Ishikawa (cell line): ENCODE results near the gene RGS7.

Source experiments
- CEBPB ChIP-seq: IDR thresholded peaks from 2 replicates; pipeline ENCODE4 v1.6.1; 2012
- CREB1 ChIP-seq: IDR thresholded peaks from 2 replicates; pipeline ENCODE4 v1.6.1; 2012; ENCODE audit warnings: low read depth
- EGR1 ChIP-seq: IDR thresholded peaks from 2 replicates; pipeline ENCODE4 v1.6.1; 2012
- EP300 ChIP-seq: IDR thresholded peaks from 2 replicates; pipeline ENCODE4 v1.6.1; 2012; ENCODE audit warnings: borderline replicate concordance
- FOXM1 ChIP-seq: IDR thresholded peaks from 2 replicates; pipeline ENCODE4 v1.6.1; 2012; ENCODE audit warnings: low read depth, borderline replicate concordance
- NFIC ChIP-seq: IDR thresholded peaks from 2 replicates; pipeline ENCODE4 v1.6.1; 2012
- RAD21 ChIP-seq: IDR thresholded peaks from 2 replicates; pipeline ENCODE4 v1.6.1; 2012; ENCODE audit warnings: low read depth
- TAF1 ChIP-seq: IDR thresholded peaks from 2 replicates; pipeline ENCODE4 v1.6.1; 2012; ENCODE audit warnings: low read depth, mild to moderate bottlenecking
- TCF12 ChIP-seq: IDR thresholded peaks from 2 replicates; pipeline ENCODE4 v1.6.1; 2012; ENCODE audit warnings: low read depth
- TEAD4 ChIP-seq: IDR thresholded peaks from 2 replicates; pipeline ENCODE4 v1.6.1; 2012
- YY1 ChIP-seq: IDR thresholded peaks from 2 replicates; pipeline ENCODE4 v1.6.1; 2012; ENCODE audit warnings: low read depth
- ZBTB7A ChIP-seq: IDR thresholded peaks from 2 replicates; pipeline ENCODE4 v1.6.1; 2012; ENCODE audit warnings: low read depth
- TF ChIP-seq, protein P1 (sequence below): IDR thresholded peaks from 2 replicates; pipeline ENCODE4 v1.6.1; 2012
- TF ChIP-seq, protein P2 (sequence below): IDR thresholded peaks from 2 replicates; pipeline ENCODE4 v1.6.1; 2012; ENCODE audit warnings: low read depth, mild to moderate bottlenecking
- TF ChIP-seq, protein P3 (sequence below): IDR thresholded peaks from 2 replicates; pipeline ENCODE4 v1.6.1; 2012

The RGS7 gene

DNA sequence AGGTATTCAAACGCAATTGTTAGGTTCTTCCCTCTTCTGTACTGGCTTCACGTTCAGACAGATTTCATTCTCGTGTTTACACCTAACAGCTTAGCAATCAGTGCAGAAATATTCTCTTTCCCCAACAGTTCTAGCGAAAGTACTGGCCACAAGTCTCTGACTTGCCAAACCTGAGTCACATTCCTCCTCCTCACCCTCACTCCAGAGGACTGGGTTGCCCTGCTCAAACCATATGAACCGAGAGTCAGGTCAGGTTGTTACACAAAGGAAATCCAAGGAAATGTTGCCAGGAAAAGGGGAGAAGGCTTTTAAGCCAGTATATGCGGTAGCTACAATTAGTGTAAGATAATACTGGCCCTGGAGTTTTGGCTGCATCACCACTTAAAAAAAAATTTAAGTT is 282.5 kb downstream of the RGS7 start:
- TF ChIP-seq ZBTB7A, result no peak
- TF ChIP-seq TEAD4, result no peak
- no peak for TF ChIP-seq FOXM1
- no peak for TF ChIP-seq EP300
- TF ChIP-seq, protein P1, sequence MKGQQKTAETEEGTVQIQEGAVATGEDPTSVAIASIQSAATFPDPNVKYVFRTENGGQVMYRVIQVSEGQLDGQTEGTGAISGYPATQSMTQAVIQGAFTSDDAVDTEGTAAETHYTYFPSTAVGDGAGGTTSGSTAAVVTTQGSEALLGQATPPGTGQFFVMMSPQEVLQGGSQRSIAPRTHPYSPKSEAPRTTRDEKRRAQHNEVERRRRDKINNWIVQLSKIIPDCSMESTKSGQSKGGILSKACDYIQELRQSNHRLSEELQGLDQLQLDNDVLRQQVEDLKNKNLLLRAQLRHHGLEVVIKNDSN, result no peak
- no peak for TF ChIP-seq EGR1
- TF ChIP-seq TCF12, result no peak
- TF ChIP-seq CREB1, result no peak
- TF ChIP-seq CEBPB, result no peak
- TF ChIP-seq NFIC, result no peak
- TF ChIP-seq, protein P2, sequence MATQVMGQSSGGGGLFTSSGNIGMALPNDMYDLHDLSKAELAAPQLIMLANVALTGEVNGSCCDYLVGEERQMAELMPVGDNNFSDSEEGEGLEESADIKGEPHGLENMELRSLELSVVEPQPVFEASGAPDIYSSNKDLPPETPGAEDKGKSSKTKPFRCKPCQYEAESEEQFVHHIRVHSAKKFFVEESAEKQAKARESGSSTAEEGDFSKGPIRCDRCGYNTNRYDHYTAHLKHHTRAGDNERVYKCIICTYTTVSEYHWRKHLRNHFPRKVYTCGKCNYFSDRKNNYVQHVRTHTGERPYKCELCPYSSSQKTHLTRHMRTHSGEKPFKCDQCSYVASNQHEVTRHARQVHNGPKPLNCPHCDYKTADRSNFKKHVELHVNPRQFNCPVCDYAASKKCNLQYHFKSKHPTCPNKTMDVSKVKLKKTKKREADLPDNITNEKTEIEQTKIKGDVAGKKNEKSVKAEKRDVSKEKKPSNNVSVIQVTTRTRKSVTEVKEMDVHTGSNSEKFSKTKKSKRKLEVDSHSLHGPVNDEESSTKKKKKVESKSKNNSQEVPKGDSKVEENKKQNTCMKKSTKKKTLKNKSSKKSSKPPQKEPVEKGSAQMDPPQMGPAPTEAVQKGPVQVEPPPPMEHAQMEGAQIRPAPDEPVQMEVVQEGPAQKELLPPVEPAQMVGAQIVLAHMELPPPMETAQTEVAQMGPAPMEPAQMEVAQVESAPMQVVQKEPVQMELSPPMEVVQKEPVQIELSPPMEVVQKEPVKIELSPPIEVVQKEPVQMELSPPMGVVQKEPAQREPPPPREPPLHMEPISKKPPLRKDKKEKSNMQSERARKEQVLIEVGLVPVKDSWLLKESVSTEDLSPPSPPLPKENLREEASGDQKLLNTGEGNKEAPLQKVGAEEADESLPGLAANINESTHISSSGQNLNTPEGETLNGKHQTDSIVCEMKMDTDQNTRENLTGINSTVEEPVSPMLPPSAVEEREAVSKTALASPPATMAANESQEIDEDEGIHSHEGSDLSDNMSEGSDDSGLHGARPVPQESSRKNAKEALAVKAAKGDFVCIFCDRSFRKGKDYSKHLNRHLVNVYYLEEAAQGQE, result no peak
- TF ChIP-seq TAF1, result no peak
- TF ChIP-seq YY1, result no peak

DNA sequence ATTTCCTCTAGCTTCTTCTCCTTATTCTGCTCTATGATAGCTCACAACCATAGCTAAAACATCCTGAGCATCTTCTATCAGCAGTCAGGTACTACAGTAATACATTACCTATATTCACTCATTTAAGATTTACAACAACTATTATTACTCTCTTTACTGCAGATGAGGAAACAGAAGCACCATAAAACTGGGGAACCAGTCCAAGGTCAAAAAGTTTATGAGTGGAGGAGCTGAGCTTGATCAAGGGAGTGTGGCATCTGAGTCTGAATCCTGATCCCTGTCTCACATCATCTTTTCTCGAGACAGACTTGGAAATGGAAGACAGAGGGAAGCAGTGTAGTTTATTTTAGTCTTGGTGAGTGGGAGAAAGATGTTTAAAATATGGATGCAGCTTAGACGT is 288.6 kb downstream of the RGS7 start:
- TF ChIP-seq, protein P3, sequence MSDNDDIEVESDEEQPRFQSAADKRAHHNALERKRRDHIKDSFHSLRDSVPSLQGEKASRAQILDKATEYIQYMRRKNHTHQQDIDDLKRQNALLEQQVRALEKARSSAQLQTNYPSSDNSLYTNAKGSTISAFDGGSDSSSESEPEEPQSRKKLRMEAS, result no peak
- TF ChIP-seq, protein P2, result no peak
- no peak for TF ChIP-seq EP300
- no peak for TF ChIP-seq RAD21
- no peak for TF ChIP-seq TEAD4
- no peak for TF ChIP-seq YY1
- TF ChIP-seq FOXM1, result no peak
- no peak for TF ChIP-seq NFIC
- TF ChIP-seq TAF1, result no peak
- TF ChIP-seq, protein P1, result no peak
- TF ChIP-seq CEBPB, result no peak
- no peak for TF ChIP-seq CREB1
- TF ChIP-seq TCF12, result no peak
- no peak for TF ChIP-seq EGR1
- TF ChIP-seq ZBTB7A, result no peak

DNA sequence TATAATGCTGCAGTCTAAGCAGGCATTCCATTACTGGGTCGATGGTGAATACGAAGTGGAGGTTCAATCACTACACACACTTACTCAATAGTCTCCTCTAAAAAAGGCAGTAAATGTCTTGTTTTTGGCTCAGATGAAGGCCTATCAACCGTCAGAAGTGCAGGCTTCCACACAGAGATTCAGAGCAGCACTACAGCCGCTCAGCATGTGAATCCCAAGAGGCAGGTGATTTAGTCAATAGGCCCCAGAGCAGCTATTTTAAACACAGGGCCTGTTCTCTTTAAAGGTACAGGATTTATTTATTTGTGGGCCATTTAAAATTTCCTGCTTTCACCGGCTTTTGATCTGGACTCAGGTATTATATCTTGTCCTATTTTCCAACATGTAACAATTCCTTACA is 293.7 kb downstream of the RGS7 start:
- TF ChIP-seq ZBTB7A (no peak), YY1 (no peak), RAD21 (no peak), TCF12 (no peak), NFIC (no peak), FOXM1 (no peak), EGR1 (no peak), TEAD4 (no peak), EP300 (no peak), TAF1 (no peak), CEBPB (no peak)
- TF ChIP-seq, protein P2, result no peak
- TF ChIP-seq, protein P3, result no peak
- TF ChIP-seq, protein P1, result no peak

DNA sequence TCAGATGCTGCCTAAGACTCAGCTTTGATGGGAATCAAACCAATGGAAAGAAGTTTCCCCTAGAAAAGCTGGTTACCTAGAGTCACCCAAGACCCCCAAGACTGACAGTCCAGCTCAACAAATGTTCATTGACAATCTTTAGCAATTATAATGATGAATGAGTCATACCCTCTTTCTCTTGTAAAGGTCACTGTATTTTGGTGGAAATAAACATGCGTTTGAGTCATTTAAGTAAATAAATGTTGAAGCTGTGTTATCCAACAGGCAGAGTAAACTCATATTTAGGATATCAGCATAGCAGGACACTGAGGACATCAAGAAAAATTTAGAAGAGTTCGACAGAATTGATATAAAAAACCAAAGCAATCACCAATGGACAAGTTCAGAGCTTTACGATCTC is 295.9 kb downstream of the RGS7 start:
- TF ChIP-seq FOXM1 (no peak), YY1 (no peak), CREB1 (no peak), EGR1 (no peak), TEAD4 (no peak), ZBTB7A (no peak)

DNA sequence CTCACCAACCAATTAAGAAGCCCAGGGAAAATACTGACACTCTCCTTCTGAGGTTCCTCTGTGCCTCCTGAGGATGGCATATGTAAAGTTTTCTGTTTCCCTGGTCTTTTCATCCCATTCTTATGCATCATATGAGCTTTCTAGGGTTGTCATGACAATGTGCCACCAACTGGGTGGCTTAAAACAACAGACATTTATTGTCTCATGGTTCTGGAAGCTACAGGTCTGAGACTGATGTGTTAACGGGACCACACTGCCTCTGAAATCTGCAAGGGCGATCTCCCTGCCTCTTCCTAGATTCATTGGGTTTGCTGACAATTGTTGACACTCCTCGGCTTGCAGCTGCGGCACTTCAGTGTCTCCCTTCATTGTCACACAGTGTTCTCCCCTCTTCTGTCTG is 308.4 kb downstream of the RGS7 start:
- TF ChIP-seq YY1 (no peak), CREB1 (no peak), RAD21 (no peak), FOXM1 (no peak), TCF12 (no peak), NFIC (no peak), EP300 (no peak), CEBPB (no peak), TEAD4 (no peak)
- TF ChIP-seq, protein P2, result no peak
- TF ChIP-seq, protein P1, result no peak
- TF ChIP-seq, protein P3, result no peak
